GM12878 (cell line): Measurements from ENCODE around the gene CHSY3. TPM values are rescaled to one million over a fixed set of nuclear protein-coding genes. Genes with fewer than 3 reads are reported as not detected.

Experiments used
- ATAC-seq: fragments of 200-7000 bp; cut with Tn5 transposase; 3 replicates; pipeline ENCODE4 v1.9.1; 2020; ENCODE audit warnings: mild to moderate bottlenecking, moderate library complexity
- BruUV-seq: library from RNA; stranded (reverse); fragments of 400-500 nt; replicated peaks from 2 replicates; lab custom pipeline; 2021; lab: Mats Ljungman, UMichigan
- CTCF ChIA-PET: fragments of 300-600 bp; sonication (Branson Sonifier 250); formaldehyde crosslinking; extraction: SDS; loops from one replicate; lab custom pipeline; 2021; ENCODE audit warnings: inconsistent platforms; lab: Yijun Ruan, JAX
- POLR2A ChIA-PET: fragments of 350-600 bp; formaldehyde crosslinking; extraction: SDS; loops from one replicate; lab custom pipeline; 2021; ENCODE audit warnings: inconsistent platforms; lab: Charles Lee
- RAD21 ChIA-PET: fragments of 300-600 bp; sonication (Branson Sonifier 250); formaldehyde crosslinking; loops from one replicate; lab custom pipeline; 2023; ENCODE audit warnings: antibody characterized with exemption; ENCODE audit not compliant: unreplicated experiment; lab: Charles Lee
- SMC1A ChIA-PET: fragments of 300-600 bp; sonication (Branson Sonifier 250); formaldehyde crosslinking; loops from one replicate; lab custom pipeline; 2023; ENCODE audit not compliant: unreplicated experiment, uncharacterized antibody; lab: Charles Lee
- DNase-seq: peaks from one replicate; pipeline ENCODE4 v3.0.0-alpha.2; 2011; ENCODE audit warnings: low read depth, low spot score
- FAIRE-seq: peaks from 3 replicates; lab custom pipeline; 2011; peaks lifted over from hg19 to GRCh38; lab: Jason Lieb, UNC
- H2AFZ ChIP-seq: 2 replicates; pipeline ENCODE4 v1.6.0; 2011; ENCODE audit warnings: low read depth, low read length, control low read depth; ENCODE audit not compliant: control insufficient read depth
- H3K27ac ChIP-seq: 2 replicates; pipeline ENCODE4 v1.5.1; 2011; ENCODE audit warnings: control low read depth; ENCODE audit not compliant: control insufficient read depth, insufficient read depth
- H3K27me3 ChIP-seq, 2 experiments: replicated peaks in 1 of 2; 2 replicates each; pipeline versions ENCODE4 v1.6.0 to v1.6.1; 2011; ENCODE audit warnings: low read length in 1 of 2; ENCODE audit not compliant: control insufficient read depth in 2 of 2, insufficient read depth in 2 of 2
- H3K36me3 ChIP-seq, 2 experiments: 2 replicates each; pipeline ENCODE4 v1.5.1; 2011; ENCODE audit warnings: low read length in 1 of 2; ENCODE audit not compliant: control insufficient read depth in 2 of 2, insufficient read depth in 2 of 2
- H3K4me1 ChIP-seq: 2 replicates; pipeline ENCODE4 v1.6.1; 2011; ENCODE audit warnings: mild to moderate bottlenecking, low read length, moderate library complexity, mixed read lengths; ENCODE audit not compliant: control insufficient read depth, insufficient read depth
- H3K4me2 ChIP-seq: 2 replicates; pipeline ENCODE4 v1.6.0; 2011; ENCODE audit warnings: control low read depth; ENCODE audit not compliant: control insufficient read depth, insufficient read depth
- H3K4me3 ChIP-seq: fragments of 200-600 bp; sonication (generic); 2 replicates; pipeline ENCODE4 v1.5.1; 2016
- H3K79me2 ChIP-seq: 2 replicates; pipeline ENCODE4 v1.6.0; 2011; ENCODE audit warnings: low read length; ENCODE audit not compliant: control insufficient read depth, insufficient read depth
- H3K9ac ChIP-seq: 2 replicates; pipeline ENCODE4 v1.8.0; 2011; ENCODE audit warnings: low read length, control low read depth, mixed read lengths; ENCODE audit not compliant: control insufficient read depth, insufficient read depth
- H3K9me3 ChIP-seq: replicated peaks from 3 replicates; pipeline ENCODE4 v1.5.1; 2011; ENCODE audit warnings: mild to moderate bottlenecking, low read length; ENCODE audit not compliant: control insufficient read depth, insufficient read depth
- H4K20me1 ChIP-seq: 2 replicates; pipeline ENCODE4 v1.6.0; 2011; ENCODE audit not compliant: control insufficient read depth, insufficient read depth
- ATF2 ChIP-seq: IDR thresholded peaks from 2 replicates; pipeline ENCODE4 v1.6.1; 2012; ENCODE audit warnings: low read length, inconsistent platforms
- CHD1 ChIP-seq: IDR thresholded peaks from 2 replicates; pipeline ENCODE4 v1.6.1; 2012; ENCODE audit warnings: low read depth, low read length, improper control_type of control experiment
- CTCF ChIP-seq, 3 experiments: IDR thresholded peaks in 2 of 3; conservative IDR thresholded peaks in 1 of 3; 2 replicates each; pipeline ENCODE4 v1.5.1; 2011; ENCODE audit warnings: low read depth in 3 of 3, low read length in 3 of 3, mild to moderate bottlenecking in 3 of 3, control low read depth in 2 of 3, moderate library complexity in 2 of 3, inconsistent platforms in 1 of 3, mixed read lengths in 1 of 3; ENCODE audit not compliant: control insufficient read depth in 2 of 3, insufficient read depth in 1 of 3; ENCODE audit errors: extremely low read depth in 1 of 3
- DPF2 ChIP-seq: fragments of 450-650 bp; IDR thresholded peaks from 2 replicates; pipeline ENCODE4 v1.6.1; 2017; ENCODE audit warnings: mild to moderate bottlenecking
- EP300 ChIP-seq, 2 experiments: fragments of 150-350 bp in 1 of 2; IDR thresholded peaks; 2 replicates each; pipeline ENCODE4 v1.6.1; 2011 to 2012; ENCODE audit warnings: low read depth in 2 of 2, low read length in 2 of 2, borderline replicate concordance in 1 of 2, improper control_type of control experiment in 1 of 2, inconsistent platforms in 1 of 2; ENCODE audit not compliant: control insufficient read depth in 1 of 2
- FOXM1 ChIP-seq: IDR thresholded peaks from 2 replicates; pipeline ENCODE4 v1.6.1; 2012; ENCODE audit warnings: low read depth, mild to moderate bottlenecking, inconsistent platforms, low read length, moderate library complexity
- IKZF2 ChIP-seq, 2 experiments: fragments of 450-650 bp; IDR thresholded peaks; 2 replicates each; pipeline ENCODE4 v1.6.1; 2017; ENCODE audit warnings: mild to moderate bottlenecking in 2 of 2, moderate library complexity in 2 of 2
- MYC ChIP-seq: IDR thresholded peaks from 2 replicates; pipeline ENCODE4 v1.6.1; 2011; ENCODE audit warnings: mild to moderate bottlenecking, low read length, moderate library complexity, inconsistent platforms; ENCODE audit not compliant: insufficient read depth, insufficient replicate concordance, insufficient read length, severe bottlenecking
- PBX3 ChIP-seq: IDR thresholded peaks from 2 replicates; pipeline ENCODE4 v1.6.1; 2011; ENCODE audit warnings: mild to moderate bottlenecking, low read depth, low read length, moderate library complexity; ENCODE audit not compliant: insufficient replicate concordance
- RELA ChIP-seq: fragments of 450-650 bp; IDR thresholded peaks from 2 replicates; pipeline ENCODE4 v1.8.0; 2014; ENCODE audit warnings: borderline replicate concordance; ENCODE audit not compliant: partially characterized antibody
- SMC3 ChIP-seq: IDR thresholded peaks from 2 replicates; pipeline ENCODE4 v1.6.1; 2011; ENCODE audit warnings: low read length, improper control_type of control experiment, borderline replicate concordance
- SRF ChIP-seq, 2 experiments: IDR thresholded peaks; 2 replicates each; pipeline ENCODE4 v1.6.1; 2011; ENCODE audit warnings: low read depth in 2 of 2, low read length in 2 of 2, mild to moderate bottlenecking in 1 of 2, moderate library complexity in 1 of 2
- TCF12 ChIP-seq: IDR thresholded peaks from 2 replicates; pipeline ENCODE4 v1.6.1; 2011; ENCODE audit warnings: low read depth, mild to moderate bottlenecking, low read length
- ZBED1 ChIP-seq: IDR thresholded peaks from 2 replicates; pipeline ENCODE4 v1.6.1; 2016; ENCODE audit warnings: borderline replicate concordance
- ZNF622 ChIP-seq: fragments of 450-650 bp; IDR thresholded peaks from 2 replicates; pipeline ENCODE4 v1.6.1; 2017; ENCODE audit warnings: mild to moderate bottlenecking, inconsistent platforms
- WGBS: methylation state at CpG from one replicate; pipeline ENCODE4 v1.1.6; 2016; ENCODE audit warnings: low lambda C conversion rate; ENCODE audit not compliant: insufficient replicate concordance, insufficient coverage; ENCODE audit errors: missing lambda C conversion rate; 5-methylcytosine and 5-hydroxymethylcytosine counted together
- in situ Hi-C: fragments of 300-500 bp; cut with MboI; formaldehyde crosslinking; loops from 9 replicates; pipeline ENCODE4 v1.14.3; 2018; ENCODE audit warnings: mixed read lengths
- intact Hi-C: fragments of 100-400 bp; cut with micrococcal nuclease; formaldehyde crosslinking; loops from one replicate; pipeline ENCODE4 v1.14.2; 2022; ENCODE audit not compliant: unreplicated experiment
- polyA plus RNA-seq, 11 experiments: library from polyadenylated mRNA; depleted of rRNA in 4 of 11; unstranded in 6 of 11; stranded (reverse) in 5 of 11; fragments of >200 nt; fragmentation: Nextera tagmentation in 4 of 11; fragmentation: Illumina TruSeq in 1 of 11; extraction: Ambion mirVana in 4 of 11; extraction: Trizol in 1 of 11; gene quantifications; 1 replicate in 1 of 11; 2 replicates in 10 of 11; pipeline versions ENCODE4 v1.2.1 to v1.2.3, GENCODE V29; 2011 to 2016; ENCODE audit warnings: inconsistent platforms in 2 of 11, missing spikeins in 2 of 11, low read depth in 1 of 11
- total RNA-seq, 4 experiments: library from RNA; depleted of rRNA in 3 of 4; stranded (reverse); fragments of >200 nt in 3 of 4; fragmentation: Illumina TruSeq in 1 of 4; extraction: Trizol in 1 of 4; gene quantifications; 2 replicates each; pipeline versions ENCODE4 v1.2.1 to v1.2.3, GENCODE V29; 2013 to 2021

Gene CHSY3
- total and polyA plus RNA-seq, 10 of the 15 experiments (the other 5 are each of a cell fraction or from before 2014, with no cell fraction given) = not detected

- no peak for TF ChIP-seq CTCF (IDR thresholded peaks at IDR 0.05 in 2 of 3, conservative IDR thresholded peaks at IDR 0.05 in 1 of 3; ENCODE audit: control insufficient read depth in 2 of 3, extremely low read depth in 1 of 3, insufficient read depth in 1 of 3, low read depth in 3 of 3, low read length in 3 of 3)
- TF ChIP-seq IKZF2 (IDR thresholded peaks at IDR 0.05) = no peak
These were observed 247.0 kb downstream of the CHSY3 start (continued) for GRCh38 chr5:130151239-130151638.

- ATAC-seq (no peak), FAIRE-seq (no peak), DNase-seq (no peak)
- Histone ChIP-seq H3K4me1 (no peaks in the 10 kb centered on the region), H3K9me3 (no peaks in the 10 kb centered on the region), H3K4me3 (no peak overlapping the region), H3K9ac (no peak overlapping the region), H3K4me2 (no peak overlapping the region), H3K79me2 (no peaks in the 10 kb centered on the region), H3K27ac (no peak overlapping the region), H3K27me3 (no peaks in the 10 kb centered on the region), H2AFZ (no peak overlapping the region), H3K36me3 (no peaks in the 10 kb centered on the region), H4K20me1 (no peaks in the 10 kb centered on the region)
- ChIA-PET POLR2A (no interaction called here), CTCF (no interaction called here), RAD21 (no interaction called here), SMC1A (no interaction called here)
- TF ChIP-seq SMC3 (no peak), TCF12 (no peak), ATF2 (no peak), CHD1 (no peak), SRF (IDR thresholded peaks at IDR 0.05; ENCODE audit: low read depth in 2 of 2, low read length in 2 of 2) (no peak), EP300 (IDR thresholded peaks at IDR 0.05; ENCODE audit: borderline replicate concordance in 1 of 2, control insufficient read depth in 1 of 2, low read depth in 2 of 2, low read length in 2 of 2) (no peak), ZBED1 (no peak), DPF2 (no peak), ZNF622 (no peak), PBX3 (no peak), RELA (no peak), FOXM1 (no peak), MYC (no peak)
- 16% methylated on average over 5 of the region's 5 CpGs for WGBS
- intact Hi-C loops = loop anchor here (10.0 kb wide), 1 partner anchor 251 kb away; the partner anchor contains the start of gene CHSY3
- no TSS peak for BruUV-seq
- in situ Hi-C loops = no loop called here
These were observed 251.2 kb downstream of the CHSY3 start for GRCh38 chr5:130155345-130156011.
